Measurements from ENCODE around the gene LCE3E. TPM values are rescaled to one million over a fixed set of nuclear protein-coding genes. Genes with fewer than 3 reads are reported as not detected.

Gene LCE3E
- polyA plus RNA-seq (2013): not detected in 2 replicates

GRCh38 chr1:152566681-152567080 is at the start of gene LCE3E:
TSS of gene LCE3E (minus strand) at chr1:152566780. CDS start at chr1:152566208, 572 bp downstream.
- Histone ChIP-seq H3K4ac (ENCODE audit: low read depth, low read length) (no peak within 1 kb of the TSS), H2AFZ (ENCODE audit: insufficient read depth, low read length, poor library complexity) (no peak within 1 kb of the TSS), H4K91ac (ENCODE audit: low read depth, low read length) (no peak within 1 kb of the TSS), H3K79me2 (ENCODE audit: control insufficient read depth, insufficient read depth, low read length, poor library complexity) (no peaks in the 10 kb centered on the region), H3K18ac (ENCODE audit: low read length) (no peak within 1 kb of the TSS), H2BK5ac (ENCODE audit: low read depth, low read length, poor library complexity) (no peak within 1 kb of the TSS), H2BK120ac (ENCODE audit: insufficient read depth, low read length, poor library complexity) (no peak within 1 kb of the TSS), H3K4me2 (ENCODE audit: low read length) (no peak within 1 kb of the TSS), H4K8ac (ENCODE audit: low read depth, low read length) (no peak within 1 kb of the TSS), H4K12ac (ENCODE audit: low read depth, low read length) (no peak within 1 kb of the TSS), H3K9me3 (ENCODE audit: insufficient read depth, low read depth, low read length) (peaks cover 12% of the 10 kb centered on the region), H3K9ac (ENCODE audit: low read length) (no peak within 1 kb of the TSS), H3K27me3 (ENCODE audit: insufficient read depth, low read length) (no peaks in the 10 kb centered on the region), H3K23ac (ENCODE audit: low read length) (no peak within 1 kb of the TSS), H2BK12ac (ENCODE audit: low read length) (no peak within 1 kb of the TSS), H3K14ac (ENCODE audit: low read length) (no peak within 1 kb of the TSS), H3K4me3 (ENCODE audit: low read depth, low read length) (no peak within 1 kb of the TSS), H3K4me1 (ENCODE audit: control insufficient read depth in 1 of 2, insufficient read depth in 2 of 2, low read length in 2 of 2) (no peaks in the 10 kb centered on the region), H3K79me1 (ENCODE audit: low read length) (no peaks in the 10 kb centered on the region), H2AK5ac (ENCODE audit: low read length) (no peak within 1 kb of the TSS), H3K36me3 (ENCODE audit: control insufficient read depth in 1 of 2, insufficient read depth in 2 of 2, low read length in 2 of 2) (no peaks in the 10 kb centered on the region), H3K27ac (ENCODE audit: low read depth, low read length) (no peak within 1 kb of the TSS)
- no CpG with 5 or more reads among the region's 1 CpG for WGBS (ENCODE audit: extremely low coverage, insufficient coverage, insufficient read length)
- DNase-seq: peak; percentile 22 to 25

GRCh38 chr1:152613511-152613910 is 46.9 kb upstream of the LCE3E start, which contains the start of gene LCE3B:
TSS of gene LCE3B (plus strand) at chr1:152613811. CDS start at chr1:152613811, 0 bp downstream.
- no peak within 1 kb of the TSS for H3K14ac ChIP-seq (ENCODE audit: low read length)
- no peak within 1 kb of the TSS for H3K18ac ChIP-seq (ENCODE audit: low read length)
- no peak within 1 kb of the TSS for H3K27ac ChIP-seq (ENCODE audit: low read depth, low read length)
- no peak within 1 kb of the TSS for H2BK5ac ChIP-seq (ENCODE audit: low read depth, low read length, poor library complexity)
- H3K27me3 ChIP-seq (ENCODE audit: insufficient read depth, low read length): no peaks in the 10 kb centered on the region
- no peaks in the 10 kb centered on the region for H3K79me2 ChIP-seq (ENCODE audit: control insufficient read depth, insufficient read depth, low read length, poor library complexity)
- no peak within 1 kb of the TSS for H4K12ac ChIP-seq (ENCODE audit: low read depth, low read length)
- no peak within 1 kb of the TSS for H4K91ac ChIP-seq (ENCODE audit: low read depth, low read length)
- H3K4me3 ChIP-seq (ENCODE audit: low read depth, low read length): no peak within 1 kb of the TSS
- H2AFZ ChIP-seq (ENCODE audit: insufficient read depth, low read length, poor library complexity): no peak within 1 kb of the TSS
- H3K4me1 ChIP-seq (ENCODE audit: control insufficient read depth in 1 of 2, insufficient read depth in 2 of 2, low read length in 2 of 2): no peaks in the 10 kb centered on the region
- no peaks in the 10 kb centered on the region for H3K79me1 ChIP-seq (ENCODE audit: low read length)
- H2BK12ac ChIP-seq (ENCODE audit: low read length): no peak within 1 kb of the TSS
- DNase-seq: no peak
- no peak within 1 kb of the TSS for H2AK5ac ChIP-seq (ENCODE audit: low read length)
- no peak within 1 kb of the TSS for H3K9ac ChIP-seq (ENCODE audit: low read length)
- H2BK120ac ChIP-seq (ENCODE audit: insufficient read depth, low read length, poor library complexity): no peak within 1 kb of the TSS
- H3K4me2 ChIP-seq (ENCODE audit: low read length): no peak within 1 kb of the TSS
- no peaks in the 10 kb centered on the region for H3K36me3 ChIP-seq (ENCODE audit: control insufficient read depth in 1 of 2, insufficient read depth in 2 of 2, low read length in 2 of 2)
- H3K9me3 ChIP-seq (ENCODE audit: insufficient read depth, low read depth, low read length): no peaks in the 10 kb centered on the region
- WGBS (ENCODE audit: extremely low coverage, insufficient coverage, insufficient read length): no CpG with 5 or more reads among the region's 1 CpG
- H3K23ac ChIP-seq (ENCODE audit: low read length): no peak within 1 kb of the TSS
- no peak within 1 kb of the TSS for H4K8ac ChIP-seq (ENCODE audit: low read depth, low read length)
- no peak within 1 kb of the TSS for H3K4ac ChIP-seq (ENCODE audit: low read depth, low read length)

GRCh38 chr1:152599934-152600333 is 33.4 kb upstream of the LCE3E start, which contains the start of gene LCE3C:
TSS of gene LCE3C (plus strand) at chr1:152600234. CDS start at chr1:152600732, 498 bp downstream.
- Histone ChIP-seq H3K4me3 (ENCODE audit: low read depth, low read length) (no peak within 1 kb of the TSS), H2AK5ac (ENCODE audit: low read length) (no peak within 1 kb of the TSS), H3K14ac (ENCODE audit: low read length) (no peak within 1 kb of the TSS), H3K79me1 (ENCODE audit: low read length) (no peaks in the 10 kb centered on the region), H4K8ac (ENCODE audit: low read depth, low read length) (no peak within 1 kb of the TSS), H3K4me2 (ENCODE audit: low read length) (no peak within 1 kb of the TSS), H3K27me3 (ENCODE audit: insufficient read depth, low read length) (no peaks in the 10 kb centered on the region), H3K9me3 (ENCODE audit: insufficient read depth, low read depth, low read length) (no peaks in the 10 kb centered on the region), H3K27ac (ENCODE audit: low read depth, low read length) (no peak within 1 kb of the TSS), H3K18ac (ENCODE audit: low read length) (no peak within 1 kb of the TSS), H3K36me3 (ENCODE audit: control insufficient read depth in 1 of 2, insufficient read depth in 2 of 2, low read length in 2 of 2) (no peaks in the 10 kb centered on the region), H3K9ac (ENCODE audit: low read length) (no peak within 1 kb of the TSS), H2BK5ac (ENCODE audit: low read depth, low read length, poor library complexity) (no peak within 1 kb of the TSS), H2BK12ac (ENCODE audit: low read length) (no peak within 1 kb of the TSS), H3K4me1 (ENCODE audit: control insufficient read depth in 1 of 2, insufficient read depth in 2 of 2, low read length in 2 of 2) (no peaks in the 10 kb centered on the region), H4K91ac (ENCODE audit: low read depth, low read length) (no peak within 1 kb of the TSS), H2BK120ac (ENCODE audit: insufficient read depth, low read length, poor library complexity) (no peak within 1 kb of the TSS), H3K4ac (ENCODE audit: low read depth, low read length) (no peak within 1 kb of the TSS), H3K23ac (ENCODE audit: low read length) (no peak within 1 kb of the TSS), H4K12ac (ENCODE audit: low read depth, low read length) (no peak within 1 kb of the TSS), H3K79me2 (ENCODE audit: control insufficient read depth, insufficient read depth, low read length, poor library complexity) (no peaks in the 10 kb centered on the region), H2AFZ (ENCODE audit: insufficient read depth, low read length, poor library complexity) (no peak within 1 kb of the TSS)
- no peak for DNase-seq
- no CpG with 5 or more reads among the region's 4 CpGs for WGBS (ENCODE audit: extremely low coverage, insufficient coverage, insufficient read length)

GRCh38 chr1:152596986-152597385 is 30.4 kb upstream of the LCE3E start:
- H3K23ac ChIP-seq (ENCODE audit: low read length): no peak overlapping the region
- H3K4ac ChIP-seq (ENCODE audit: low read depth, low read length): no peak overlapping the region
- no peak overlapping the region for H4K8ac ChIP-seq (ENCODE audit: low read depth, low read length)
- no peak overlapping the region for H3K14ac ChIP-seq (ENCODE audit: low read length)
- H2AFZ ChIP-seq (ENCODE audit: insufficient read depth, low read length, poor library complexity): no peak overlapping the region
- H3K27me3 ChIP-seq (ENCODE audit: insufficient read depth, low read length): no peaks in the 10 kb centered on the region
- no peak overlapping the region for H2BK5ac ChIP-seq (ENCODE audit: low read depth, low read length, poor library complexity)
- H3K9ac ChIP-seq (ENCODE audit: low read length): no peak overlapping the region
- H3K4me1 ChIP-seq (ENCODE audit: control insufficient read depth in 1 of 2, insufficient read depth in 2 of 2, low read length in 2 of 2): no peaks in the 10 kb centered on the region
- no peaks in the 10 kb centered on the region for H3K79me2 ChIP-seq (ENCODE audit: control insufficient read depth, insufficient read depth, low read length, poor library complexity)
- no peak overlapping the region for H3K18ac ChIP-seq (ENCODE audit: low read length)
- H3K79me1 ChIP-seq (ENCODE audit: low read length): no peaks in the 10 kb centered on the region
- H3K9me3 ChIP-seq (ENCODE audit: insufficient read depth, low read depth, low read length): no peaks in the 10 kb centered on the region
- H3K4me2 ChIP-seq (ENCODE audit: low read length): no peak overlapping the region
- H2BK120ac ChIP-seq (ENCODE audit: insufficient read depth, low read length, poor library complexity): no peak overlapping the region
- H3K4me3 ChIP-seq (ENCODE audit: low read depth, low read length): no peak overlapping the region
- H2AK5ac ChIP-seq (ENCODE audit: low read length): no peak overlapping the region
- DNase-seq: no peak
- H4K91ac ChIP-seq (ENCODE audit: low read depth, low read length): no peak overlapping the region
- H3K36me3 ChIP-seq (ENCODE audit: control insufficient read depth in 1 of 2, insufficient read depth in 2 of 2, low read length in 2 of 2): no peaks in the 10 kb centered on the region
- no CpG with 5 or more reads among the region's 2 CpGs for WGBS (ENCODE audit: extremely low coverage, insufficient coverage, insufficient read length)
- H4K12ac ChIP-seq (ENCODE audit: low read depth, low read length): no peak overlapping the region
- H3K27ac ChIP-seq (ENCODE audit: low read depth, low read length): no peak overlapping the region
- no peak overlapping the region for H2BK12ac ChIP-seq (ENCODE audit: low read length)

Measured in trophoblast cell (in vitro differentiated cells and primary cell).